Measurements from ENCODE around the gene COL4A1.

Gene COL4A1

GRCh38 chr13:110256126-110256905 is 50.6 kb downstream of the COL4A1 start:
- no peak for DNase-seq (ENCODE audit: low spot score)

GRCh38 chr13:110254751-110255553 is 52.0 kb downstream of the COL4A1 start:
- no peak for DNase-seq (ENCODE audit: low spot score)

- no peak for DNase-seq (ENCODE audit: low spot score)
Measured at GRCh38 chr13:110254151-110254679, 52.7 kb downstream of the COL4A1 start.

- DNase-seq (ENCODE audit: low spot score): no peak
Measured at GRCh38 chr13:110251193-110251819, 55.7 kb downstream of the COL4A1 start.

GRCh38 chr13:110250258-110250891 is 56.6 kb downstream of the COL4A1 start:
- DNase-seq (ENCODE audit: low spot score): no peak

- DNase-seq (ENCODE audit: low spot score): no peak
Measured at GRCh38 chr13:110249326-110249725, 57.6 kb downstream of the COL4A1 start.

GRCh38 chr13:110248449-110249143 is 58.4 kb downstream of the COL4A1 start:
- DNase-seq (ENCODE audit: low spot score): no peak

GRCh38 chr13:110246530-110246929 is 60.4 kb downstream of the COL4A1 start:
- no peak for DNase-seq (ENCODE audit: low spot score)

- no peak for DNase-seq (ENCODE audit: low spot score)
Measured at GRCh38 chr13:110245416-110245899, 61.5 kb downstream of the COL4A1 start.

- no peak for DNase-seq (ENCODE audit: low spot score)
Measured at GRCh38 chr13:110244976-110245375, 62.0 kb downstream of the COL4A1 start.

- DNase-seq (ENCODE audit: low spot score): no peak
Measured at GRCh38 chr13:110244071-110244830, 62.7 kb downstream of the COL4A1 start.

- no peak for DNase-seq (ENCODE audit: low spot score)
Measured at GRCh38 chr13:110242615-110243014, 64.3 kb downstream of the COL4A1 start.

- DNase-seq (ENCODE audit: low spot score): no peak
Measured at GRCh38 chr13:110240943-110241342, 66.0 kb downstream of the COL4A1 start.

GRCh38 chr13:110240352-110240751 is 66.6 kb downstream of the COL4A1 start:
- DNase-seq (ENCODE audit: low spot score): no peak

- no peak for DNase-seq (ENCODE audit: low spot score)
Measured at GRCh38 chr13:110239280-110240125, 67.5 kb downstream of the COL4A1 start.

- DNase-seq (ENCODE audit: low spot score): no peak
Measured at GRCh38 chr13:110238818-110239195, 68.2 kb downstream of the COL4A1 start.

GRCh38 chr13:110237875-110238817 is 68.8 kb downstream of the COL4A1 start:
- no peak for DNase-seq (ENCODE audit: low spot score)

- no peak for DNase-seq (ENCODE audit: low spot score)
Measured at GRCh38 chr13:110236831-110237261, 70.1 kb downstream of the COL4A1 start.
